ENCODE data around the gene LHFPL2.

The LHFPL2 gene

GRCh38 chr5:78540335-78541085 lies 108.1 kb downstream of the LHFPL2 start:
- no peak for DNase-seq

GRCh38 chr5:78538240-78538850 lies 110.2 kb downstream of the LHFPL2 start:
- no peak for DNase-seq

DNA sequence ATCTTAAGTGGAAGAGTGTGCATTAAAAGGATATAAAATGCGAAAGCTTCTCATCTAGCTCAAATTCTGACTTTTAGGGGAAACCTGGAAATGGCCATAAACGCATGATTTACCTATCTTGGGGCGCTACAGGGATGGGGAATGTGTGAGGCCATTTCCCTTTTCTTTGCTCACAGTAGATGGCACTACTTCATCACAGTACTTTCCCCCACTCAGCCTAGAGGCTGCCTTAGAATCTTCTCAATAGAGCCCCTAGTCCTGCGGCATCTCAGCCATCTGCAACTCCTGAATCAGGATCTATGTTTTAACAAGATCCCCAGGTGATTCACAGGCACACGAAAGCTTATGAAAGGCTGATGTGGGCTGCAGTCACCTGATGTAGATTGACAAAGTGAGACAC lies 110.8 kb downstream of the LHFPL2 start:
- DNase-seq = no peak

- DNase-seq = no peak
Observed at GRCh38 chr5:78537411-78537810, 111.2 kb downstream of the LHFPL2 start.

- DNase-seq = no peak
Observed at GRCh38 chr5:78536661-78537196, 111.8 kb downstream of the LHFPL2 start.

GRCh38 chr5:78534905-78535200 lies 113.7 kb downstream of the LHFPL2 start:
- DNase-seq = no peak

GRCh38 chr5:78534148-78534904 lies 114.2 kb downstream of the LHFPL2 start:
- DNase-seq = no peak

GRCh38 chr5:78533356-78533755 lies 115.2 kb downstream of the LHFPL2 start:
- no peak for DNase-seq

- no peak for DNase-seq
Observed at GRCh38 chr5:78530342-78531096, 118.1 kb downstream of the LHFPL2 start.

GRCh38 chr5:78527925-78528324 lies 120.6 kb downstream of the LHFPL2 start:
- no peak for DNase-seq

GRCh38 chr5:78527054-78527859 lies 121.3 kb downstream of the LHFPL2 start:
- no peak for DNase-seq

GRCh38 chr5:78526049-78526525 lies 122.5 kb downstream of the LHFPL2 start:
- no peak for DNase-seq

GRCh38 chr5:78523314-78524193 lies 125.0 kb downstream of the LHFPL2 start:
- no peak for DNase-seq

GRCh38 chr5:78522476-78523260 lies 125.9 kb downstream of the LHFPL2 start:
- DNase-seq = no peak

GRCh38 chr5:78521455-78521854 lies 127.1 kb downstream of the LHFPL2 start:
- no peak for DNase-seq

- DNase-seq = no peak
Observed at GRCh38 chr5:78519198-78519941, 129.2 kb downstream of the LHFPL2 start.

DNA sequence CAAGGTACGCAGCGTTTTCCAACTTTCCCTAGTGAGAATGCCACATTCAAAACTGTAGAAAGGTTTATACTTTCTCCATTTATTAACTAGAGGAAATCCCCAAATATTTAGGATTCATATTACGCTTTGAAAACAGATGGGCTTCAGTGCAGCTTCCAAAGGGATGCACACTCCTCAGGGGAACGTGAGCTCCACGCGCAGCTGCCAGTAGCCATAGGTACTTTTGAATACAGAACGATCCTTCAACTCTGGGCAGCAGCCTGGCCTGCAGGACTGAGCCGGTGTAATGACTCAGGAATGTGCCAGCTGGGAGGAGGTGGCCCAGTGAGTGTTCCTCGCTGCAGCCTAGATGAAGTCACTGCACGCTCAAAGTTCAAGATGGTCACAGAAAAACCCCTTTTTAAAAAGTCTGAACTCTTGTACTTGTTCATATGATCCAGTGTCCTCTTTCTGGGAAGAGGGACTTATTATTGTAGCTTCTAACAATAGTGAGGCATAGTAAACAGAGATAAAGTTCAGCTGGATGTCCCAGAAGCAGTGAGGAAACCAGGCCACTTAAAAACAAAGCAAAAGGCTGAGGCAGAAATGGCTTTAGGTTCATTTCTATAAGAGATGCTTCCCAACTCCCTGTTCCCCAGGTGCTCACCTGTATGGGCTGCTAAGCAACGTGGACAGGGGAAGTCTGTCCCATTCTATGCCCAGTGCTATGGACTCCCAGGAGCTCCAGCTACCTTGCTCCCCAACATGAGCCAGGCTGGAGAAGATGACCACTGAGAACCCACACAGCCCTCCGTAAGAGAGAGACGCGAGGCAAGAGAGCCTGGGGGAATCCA lies 130.0 kb downstream of the LHFPL2 start:
- no peak for DNase-seq

DNA sequence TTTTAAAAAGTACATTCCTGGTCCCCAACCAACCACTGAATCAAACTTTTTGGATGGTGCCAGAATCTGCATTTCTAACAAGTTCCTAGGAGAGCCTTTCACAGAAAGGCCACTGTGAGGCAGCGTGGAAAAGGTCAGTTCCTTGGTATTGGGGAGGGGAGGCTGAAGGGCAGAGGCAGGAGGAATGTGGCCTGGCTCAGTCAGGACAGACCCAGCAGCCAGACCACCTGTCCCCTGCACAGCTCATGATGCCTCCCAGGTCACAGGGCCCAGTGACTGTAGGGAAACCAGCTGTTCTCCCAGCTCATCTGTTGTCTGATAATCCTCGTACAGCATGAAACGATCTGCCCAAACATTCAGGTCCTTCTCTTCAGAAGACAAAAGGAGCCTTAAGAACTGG lies 132.9 kb downstream of the LHFPL2 start:
- DNase-seq = no peak

Measured in stimulated activated CD4-positive, alpha-beta T cell treated with anti-CD3 and anti-CD28 coated beads, Interleukin-2, amount 100 ng/mL, for 24 hours (primary cell).